Hepatocyte (in vitro differentiated cells): ENCODE measurements around the gene MYBPH.

Experiments used
- CTCF ChIP-seq: fragments of 200-600 bp; sonication (generic); IDR thresholded peaks from 2 replicates; pipeline ENCODE4 v1.5.1; 2016; ENCODE audit warnings: antibody characterized with exemption, mild to moderate bottlenecking; ENCODE audit not compliant: poor library complexity
- EZH2phosphoT487 ChIP-seq: fragments of 200-600 bp; sonication (generic); IDR thresholded peaks from one replicate; pipeline ENCODE4 v1.6.1; 2018; ENCODE audit warnings: antibody characterized with exemption, mild to moderate bottlenecking, low read depth, moderate library complexity; ENCODE audit not compliant: unreplicated experiment, severe bottlenecking

- TF ChIP-seq EZH2phosphoT487 (no peak), CTCF (no peak)
These were observed 24.1 kb downstream of the MYBPH start for GRCh38 chr1:203151362-203152157.
